H1 (cell line): ENCODE results near the gene SYCE3. TPM values are rescaled to one million over a fixed set of nuclear protein-coding genes. Genes with fewer than 3 reads are reported as not detected.

Experiments
- CTCF ChIA-PET: fragments of 300-600 bp; sonication (Branson Sonifier 250); formaldehyde crosslinking; loops from one replicate; lab custom pipeline; 2021; ENCODE audit not compliant: partially characterized antibody; lab: Charles Lee
- POLR2A ChIA-PET: fragments of 300-600 bp; sonication (Branson Sonifier 250); formaldehyde crosslinking; loops from one replicate; lab custom pipeline; 2021; ENCODE audit warnings: inconsistent platforms; ENCODE audit not compliant: partially characterized antibody; lab: Charles Lee
- DNase-seq, 2 experiments: peaks; one replicate each; pipeline versions ENCODE4 v3.0.0 to v3.0.0-alpha.2; 2010 to 2022; ENCODE audit warnings: low spot score in 2 of 2, low read depth in 1 of 2, mixed read lengths in 1 of 2
- FAIRE-seq: peaks from 2 replicates; lab custom pipeline; 2011; peaks lifted over from hg19 to GRCh38; lab: Jason Lieb, UNC
- H2AFZ ChIP-seq: 2 replicates; pipeline ENCODE4 v1.8.1; 2012; ENCODE audit warnings: low read length, inconsistent platforms
- H2AK5ac ChIP-seq: 2 replicates; pipeline ENCODE4 v1.6.1; 2013; ENCODE audit warnings: low read depth, low read length
- H2BK120ac ChIP-seq: replicated peaks from 2 replicates; pipeline ENCODE3; 2013; ENCODE audit warnings: low read depth, low read length, inconsistent platforms
- H2BK12ac ChIP-seq: 2 replicates; pipeline ENCODE4 v1.6.1; 2013; ENCODE audit warnings: low read depth, low read length
- H2BK15ac ChIP-seq: 2 replicates; pipeline ENCODE4 v1.6.1; 2013; ENCODE audit warnings: low read length
- H2BK20ac ChIP-seq: 2 replicates; pipeline ENCODE4 v1.6.1; 2013; ENCODE audit warnings: low read length
- H2BK5ac ChIP-seq: 2 replicates; pipeline ENCODE4 v1.6.1; 2013; ENCODE audit warnings: low read depth, low read length
- H3K14ac ChIP-seq: 2 replicates; pipeline ENCODE4 v1.6.1; 2013; ENCODE audit warnings: inconsistent platforms; ENCODE audit not compliant: insufficient read length
- H3K18ac ChIP-seq: 2 replicates; pipeline ENCODE4 v1.6.1; 2013; ENCODE audit warnings: low read length; ENCODE audit errors: extremely low read depth
- H3K23ac ChIP-seq: 2 replicates; pipeline ENCODE4 v1.6.1; 2013; ENCODE audit warnings: inconsistent platforms; ENCODE audit not compliant: insufficient read length
- H3K23me2 ChIP-seq: 2 replicates; pipeline ENCODE4 v1.6.1; 2013; ENCODE audit warnings: low read depth, low read length
- H3K27ac ChIP-seq: 2 replicates; pipeline ENCODE4 v1.6.1; 2011; ENCODE audit warnings: low read depth, low read length, inconsistent platforms
- H3K27me3 ChIP-seq, 4 experiments: replicated peaks in 1 of 4; 1 replicate in 1 of 4; 2 replicates in 3 of 4; pipeline versions ENCODE4 v1.6.1 to v1.8.1; 2011 to 2013; ENCODE audit warnings: low read length in 3 of 4, mild to moderate bottlenecking in 3 of 4, inconsistent platforms in 2 of 4, mixed read lengths in 2 of 4, moderate library complexity in 1 of 4; ENCODE audit not compliant: control insufficient read depth in 3 of 4, insufficient read depth in 3 of 4; ENCODE audit errors: extremely low read depth in 1 of 4
- H3K36me3 ChIP-seq, 4 experiments: 2 replicates each; pipeline versions ENCODE4 v1.6.1 to v1.8.1; 2011 to 2013; ENCODE audit warnings: mild to moderate bottlenecking in 4 of 4, low read length in 3 of 4, moderate library complexity in 2 of 4, control low read depth in 1 of 4, inconsistent platforms in 1 of 4; ENCODE audit not compliant: insufficient read depth in 4 of 4, control insufficient read depth in 2 of 4
- H3K4ac ChIP-seq: replicated peaks from 2 replicates; pipeline ENCODE3; 2013; ENCODE audit warnings: low read length, low read depth, mixed read lengths, inconsistent platforms; ENCODE audit not compliant: insufficient read length
- H3K4me1 ChIP-seq, 4 experiments: replicated peaks in 1 of 4; 1 replicate in 1 of 4; 2 replicates in 3 of 4; pipeline versions ENCODE4 v1.6.1 to v1.8.1; 2011 to 2013; ENCODE audit warnings: low read length in 3 of 4, inconsistent platforms in 2 of 4, mixed read lengths in 1 of 4; ENCODE audit not compliant: insufficient read depth in 4 of 4, control insufficient read depth in 3 of 4
- H3K4me2 ChIP-seq, 2 experiments: 2 replicates each; pipeline versions ENCODE4 v1.6.1 to v1.8.1; 2011 to 2013; ENCODE audit warnings: low read depth in 2 of 2, low read length in 2 of 2, control low read depth in 1 of 2, inconsistent platforms in 1 of 2, mild to moderate bottlenecking in 1 of 2; ENCODE audit not compliant: insufficient read depth in 1 of 2
- H3K4me3 ChIP-seq, 4 experiments: fragments of 200-600, 300-600 bp in 1 of 4; sonication (generic), shearing (Covaris generic), sonication (Bioruptor Twin) in 1 of 4; 2 replicates each; pipeline versions ENCODE4 v1.5.1 to v1.8.1; 2011 to 2016; ENCODE audit warnings: low read length in 4 of 4, low read depth in 3 of 4, control low read depth in 2 of 4, inconsistent platforms in 2 of 4, mild to moderate bottlenecking in 2 of 4, mixed read lengths in 1 of 4, moderate library complexity in 1 of 4; ENCODE audit not compliant: insufficient read depth in 2 of 4; ENCODE audit errors: extremely low read depth in 1 of 4
- H3K56ac ChIP-seq: replicated peaks from 2 replicates; pipeline ENCODE3; 2013; ENCODE audit warnings: low read depth, mild to moderate bottlenecking, mixed read lengths, low read length, inconsistent platforms; ENCODE audit not compliant: insufficient read length
- H3K79me1 ChIP-seq: 2 replicates; pipeline ENCODE4 v1.6.1; 2013; ENCODE audit warnings: low read depth, low read length, control low read depth
- H3K79me2 ChIP-seq, 2 experiments: 2 replicates each; pipeline versions ENCODE4 v1.6.1 to v1.8.1; 2012 to 2013; ENCODE audit warnings: low read length in 2 of 2, mild to moderate bottlenecking in 2 of 2, inconsistent platforms in 1 of 2; ENCODE audit not compliant: insufficient read depth in 2 of 2, control insufficient read depth in 1 of 2
- H3K9ac ChIP-seq, 4 experiments: replicated peaks in 1 of 4; 1 replicate in 1 of 4; 2 replicates in 3 of 4; pipeline versions ENCODE4 v1.6.1 to v1.8.1; 2011 to 2013; ENCODE audit warnings: low read depth in 3 of 4, low read length in 3 of 4, control low read depth in 2 of 4, mild to moderate bottlenecking in 2 of 4, moderate library complexity in 2 of 4, inconsistent platforms in 1 of 4; ENCODE audit errors: extremely low read depth in 1 of 4
- H3K9me3 ChIP-seq, 2 experiments: 2 replicates each; pipeline versions ENCODE4 v1.6.1 to v1.8.1; 2012 to 2013; ENCODE audit warnings: mild to moderate bottlenecking in 2 of 2, moderate library complexity in 2 of 2, control low read depth in 1 of 2, inconsistent platforms in 1 of 2, low read depth in 1 of 2, low read length in 1 of 2, mixed read lengths in 1 of 2; ENCODE audit not compliant: insufficient read depth in 2 of 2
- H4K20me1 ChIP-seq, 2 experiments: replicated peaks in 1 of 2; 2 replicates each; pipeline versions ENCODE3 to v1.8.1; 2011 to 2013; ENCODE audit warnings: inconsistent platforms in 2 of 2, low read length in 2 of 2, mild to moderate bottlenecking in 1 of 2; ENCODE audit not compliant: insufficient read depth in 2 of 2, control insufficient read depth in 1 of 2
- H4K5ac ChIP-seq: 2 replicates; pipeline ENCODE4 v1.6.1; 2013; ENCODE audit warnings: low read length, low read depth, mixed read lengths, inconsistent platforms; ENCODE audit not compliant: insufficient read length
- H4K8ac ChIP-seq: 2 replicates; pipeline ENCODE4 v1.8.0; 2013; ENCODE audit warnings: mild to moderate bottlenecking, moderate library complexity, low read length, inconsistent platforms; ENCODE audit not compliant: insufficient read depth; ENCODE audit errors: extremely low read depth
- H4K91ac ChIP-seq: replicated peaks from 2 replicates; pipeline ENCODE3; 2013; ENCODE audit warnings: low read length, mixed read lengths, inconsistent platforms; ENCODE audit not compliant: insufficient read length
- RFX5 ChIP-seq: IDR thresholded peaks from 2 replicates; pipeline ENCODE4 v1.6.1; 2011; ENCODE audit warnings: low read depth, low read length, improper control_type of control experiment, borderline replicate concordance
- WGBS, 2 experiments: shearing (Covaris generic) in 1 of 2; methylation state at CpG; one replicate each; pipeline versions ENCODE4 v1.1.6 to v1.1.7; 2013 to 2015; ENCODE audit warnings: low lambda C conversion rate in 2 of 2, mixed read lengths in 2 of 2, inconsistent platforms in 1 of 2, low coverage in 1 of 2, missing lambda C conversion rate in 1 of 2; ENCODE audit not compliant: insufficient replicate concordance in 2 of 2, insufficient coverage in 1 of 2, insufficient read length in 1 of 2; ENCODE audit errors: extremely low coverage in 1 of 2, missing lambda C conversion rate in 1 of 2; 5-methylcytosine and 5-hydroxymethylcytosine counted together
- polyA plus RNA-seq, 7 experiments: library from polyadenylated mRNA; depleted of rRNA in 3 of 7; stranded (reverse) in 5 of 7; unstranded in 2 of 7; fragments of >200 nt in 5 of 7; fragments of 200-250 nt in 2 of 7; gene quantifications; 1 replicate in 5 of 7; 2 replicates in 1 of 7; 4 replicates in 1 of 7; pipeline versions ENCODE4 v1.2.1 to v1.2.3, GENCODE V29; 2011 to 2013; ENCODE audit warnings: missing spikeins in 2 of 7, mixed read lengths in 2 of 7
- total RNA-seq: library from RNA; stranded (reverse); fragmentation: NEBNext Ultra II Directional; extraction: Animal tissue kit (Norgen Biotek cat#: 25700); gene quantifications from 2 replicates; pipeline ENCODE4 v1.2.1, GENCODE V29; 2021

The SYCE3 gene
- total and polyA plus RNA-seq, 2 of the 8 experiments (the other 6 are each of a cell fraction or from before 2014, with no cell fraction given), result 1.9 TPM; not detected in 1

- no peak for DNase-seq
- 90% methylated on average over 24 of the region's 24 CpGs; no CpG with 5 or more reads in 1 of the 2 experiments for WGBS, 2 experiments
- CTCF ChIA-PET, result interaction anchor here (0.7 to 2.7 kb wide), 11 partner anchors 11 to 189 kb away, joined by 3 to 11 read pairs (median 3); partner anchors contain the start of gene MIOX
Measured at GRCh38 chr22:50502628-50503474, 59.9 kb downstream of the SYCE3 start.

More at GRCh38 chr22:50502628-50503474, 59.9 kb downstream of the SYCE3 start:
- Histone ChIP-seq H2BK15ac (no peak overlapping the region), H3K79me2 (no peaks in the 10 kb centered on the region), H2AK5ac (no peak overlapping the region), H3K9ac (no peak overlapping the region), H4K8ac (no peak overlapping the region; the same call in 1 of the 2 replicates), H2BK120ac (no peak overlapping the region), H3K23ac (no peak overlapping the region), H3K27ac (no peak overlapping the region), H3K56ac (no peak overlapping the region), H3K4me3 (no peak overlapping the region), H3K9me3 (no peaks in the 10 kb centered on the region), H4K91ac (no peak overlapping the region), H3K36me3 (peaks cover 0 to 15% (median 0%) of the 10 kb centered on the region in 4 experiments; a peak in 2 of 8 replicates), H3K4me1 (peaks cover 0 to 8% (median 4%) of the 10 kb centered on the region in 4 experiments; a peak in 5 of 7 replicates), H2BK5ac (no peak overlapping the region), H3K4me2 (no peak overlapping the region), H3K79me1 (peaks cover 3% of the 10 kb centered on the region; the same call in 1 of the 2 replicates), H3K27me3 (no peaks in the 10 kb centered on the region), H2AFZ (no peak overlapping the region), H3K23me2 (peaks cover 7% of the 10 kb centered on the region; the same call in 1 of the 2 replicates), H2BK20ac (no peak overlapping the region), H2BK12ac (no peak overlapping the region), H3K14ac (no peak overlapping the region), H4K5ac (no peak overlapping the region), H4K20me1 (peaks cover 0 to 13% of the 10 kb centered on the region in 2 experiments), H3K18ac (no peak overlapping the region), H3K4ac (no peak overlapping the region)
- POLR2A ChIA-PET, result interaction anchor here (1.1 to 3.4 kb wide), 2 partner anchors 12 to 18 kb away, joined by 3 to 21 read pairs; no protein-coding TSS in a partner anchor
- FAIRE-seq, result no peak
- TF ChIP-seq RFX5, result no peak
